ENCODE results near the gene RERE. TPM values are rescaled to one million over a fixed set of nuclear protein-coding genes. Genes with fewer than 3 reads are reported as not detected.

Gene RERE
- total RNA-seq, 1 experiment from 2014 or later = 7.2 TPM

GRCh38 chr1:8590721-8591351 is 226.6 kb downstream of the RERE start:
- H3K27me3 ChIP-seq = no peaks in the 10 kb centered on the region
- no peaks in the 10 kb centered on the region for H3K36me3 ChIP-seq
- H3K4me3 ChIP-seq = no peak overlapping the region
- no peaks in the 10 kb centered on the region for H3K9me3 ChIP-seq
- no peak for DNase-seq

- no peaks in the 10 kb centered on the region for H3K9me3 ChIP-seq
- DNase-seq = no peak
- no peak overlapping the region for H3K4me3 ChIP-seq
- H3K36me3 ChIP-seq = no peaks in the 10 kb centered on the region
- no peaks in the 10 kb centered on the region for H3K27me3 ChIP-seq
Measured at GRCh38 chr1:8589571-8589970, 227.9 kb downstream of the RERE start.

GRCh38 chr1:8587784-8588183 is 229.7 kb downstream of the RERE start:
- no peak for DNase-seq
- no peaks in the 10 kb centered on the region for H3K9me3 ChIP-seq

GRCh38 chr1:8586438-8586837 is 231.0 kb downstream of the RERE start:
- Histone ChIP-seq H3K9me3 (no peaks in the 10 kb centered on the region), H3K4me3 (no peak overlapping the region), H3K27me3 (no peaks in the 10 kb centered on the region), H3K36me3 (no peaks in the 10 kb centered on the region)
- no peak for DNase-seq

More at GRCh38 chr1:8587784-8588183, 229.7 kb downstream of the RERE start:
- Histone ChIP-seq H3K36me3 (no peaks in the 10 kb centered on the region), H3K27me3 (no peaks in the 10 kb centered on the region), H3K4me3 (no peak overlapping the region)

GRCh38 chr1:8584316-8584715 is 233.1 kb downstream of the RERE start:
- no peak overlapping the region for H3K4me3 ChIP-seq
- no peaks in the 10 kb centered on the region for H3K9me3 ChIP-seq
- DNase-seq = no peak
- H3K36me3 ChIP-seq = no peaks in the 10 kb centered on the region
- H3K27me3 ChIP-seq = no peaks in the 10 kb centered on the region

GRCh38 chr1:8583031-8583430 is 234.4 kb downstream of the RERE start:
- Histone ChIP-seq H3K9me3 (no peaks in the 10 kb centered on the region), H3K36me3 (no peaks in the 10 kb centered on the region), H3K27me3 (no peaks in the 10 kb centered on the region), H3K4me3 (no peak overlapping the region)
- no peak for DNase-seq

GRCh38 chr1:8580566-8580965 is 236.9 kb downstream of the RERE start:
- Histone ChIP-seq H3K27me3 (no peaks in the 10 kb centered on the region), H3K36me3 (no peaks in the 10 kb centered on the region), H3K4me3 (no peak overlapping the region), H3K9me3 (no peaks in the 10 kb centered on the region)
- no peak for DNase-seq

- no peak for DNase-seq
- no peak overlapping the region for H3K4me3 ChIP-seq
- H3K27me3 ChIP-seq = no peaks in the 10 kb centered on the region
- no peaks in the 10 kb centered on the region for H3K36me3 ChIP-seq
- H3K9me3 ChIP-seq = no peaks in the 10 kb centered on the region
Measured at GRCh38 chr1:8578936-8579335, 238.5 kb downstream of the RERE start.

- H3K36me3 ChIP-seq = no peaks in the 10 kb centered on the region
- H3K9me3 ChIP-seq = no peaks in the 10 kb centered on the region
- H3K27me3 ChIP-seq = no peaks in the 10 kb centered on the region
- no peak overlapping the region for H3K4me3 ChIP-seq
- no peak for DNase-seq
Measured at GRCh38 chr1:8578132-8578877, 239.1 kb downstream of the RERE start.

GRCh38 chr1:8574985-8575384 is 242.5 kb downstream of the RERE start:
- Histone ChIP-seq H3K36me3 (no peaks in the 10 kb centered on the region), H3K9me3 (no peaks in the 10 kb centered on the region), H3K4me3 (no peak overlapping the region), H3K27me3 (no peaks in the 10 kb centered on the region)
- no peak for DNase-seq

GRCh38 chr1:8572106-8572505 is 245.3 kb downstream of the RERE start:
- H3K9me3 ChIP-seq = no peaks in the 10 kb centered on the region
- no peaks in the 10 kb centered on the region for H3K27me3 ChIP-seq
- H3K36me3 ChIP-seq = no peaks in the 10 kb centered on the region
- no peak overlapping the region for H3K4me3 ChIP-seq
- no peak for DNase-seq

GRCh38 chr1:8571200-8571984 is 246.0 kb downstream of the RERE start:
- no peak for DNase-seq
- no peaks in the 10 kb centered on the region for H3K9me3 ChIP-seq
- no peaks in the 10 kb centered on the region for H3K36me3 ChIP-seq
- no peaks in the 10 kb centered on the region for H3K27me3 ChIP-seq
- H3K4me3 ChIP-seq = no peak overlapping the region

- no peak overlapping the region for H3K4me3 ChIP-seq
- no peak for DNase-seq
- no peaks in the 10 kb centered on the region for H3K36me3 ChIP-seq
- H3K27me3 ChIP-seq = no peaks in the 10 kb centered on the region
- no peaks in the 10 kb centered on the region for H3K9me3 ChIP-seq
Measured at GRCh38 chr1:8570465-8570864, 247.0 kb downstream of the RERE start.

GRCh38 chr1:8569242-8569641 is 248.2 kb downstream of the RERE start:
- Histone ChIP-seq H3K36me3 (no peaks in the 10 kb centered on the region), H3K9me3 (no peaks in the 10 kb centered on the region), H3K4me3 (no peak overlapping the region), H3K27me3 (no peaks in the 10 kb centered on the region)
- no peak for DNase-seq

- no peak for DNase-seq
- no peaks in the 10 kb centered on the region for H3K9me3 ChIP-seq
- no peak overlapping the region for H3K4me3 ChIP-seq
- no peaks in the 10 kb centered on the region for H3K27me3 ChIP-seq
- no peaks in the 10 kb centered on the region for H3K36me3 ChIP-seq
Measured at GRCh38 chr1:8568837-8569236, 248.6 kb downstream of the RERE start.

- no peaks in the 10 kb centered on the region for H3K9me3 ChIP-seq
- no peaks in the 10 kb centered on the region for H3K36me3 ChIP-seq
- DNase-seq = no peak
- H3K27me3 ChIP-seq = no peaks in the 10 kb centered on the region
- H3K4me3 ChIP-seq = no peak overlapping the region
Measured at GRCh38 chr1:8567146-8567545, 250.3 kb downstream of the RERE start.

- Histone ChIP-seq H3K27me3 (no peaks in the 10 kb centered on the region), H3K4me3 (no peak overlapping the region)
- DNase-seq = no peak
Measured at GRCh38 chr1:8565802-8566201, 251.6 kb downstream of the RERE start.

More at GRCh38 chr1:8565802-8566201, 251.6 kb downstream of the RERE start:
- Histone ChIP-seq H3K9me3 (no peaks in the 10 kb centered on the region), H3K36me3 (no peaks in the 10 kb centered on the region)

All from MG63 (cell line).